ENCODE data around the gene CAST.

CAST gene

DNA sequence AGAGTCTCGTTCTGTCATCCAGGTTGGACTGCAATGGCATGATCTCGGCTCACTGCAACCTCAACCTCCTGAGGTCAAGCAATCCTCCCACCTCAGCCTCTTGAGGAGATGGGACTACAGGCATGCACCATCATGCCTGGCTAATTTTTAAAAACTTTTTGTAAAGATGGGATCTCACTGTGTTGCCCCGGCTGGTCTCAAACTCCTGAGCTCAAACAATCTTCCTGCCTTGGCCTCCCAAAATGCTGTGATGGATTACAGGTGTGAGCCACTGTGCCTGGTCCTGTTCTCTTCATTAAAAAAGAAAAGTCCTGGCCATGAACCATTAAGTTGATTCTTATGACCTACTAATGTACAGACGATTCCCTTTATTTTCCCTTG, 90.8 kb downstream of the CAST start:
- no peak for TF ChIP-seq CTCF (IDR thresholded peaks at IDR 0.05; ENCODE audit: low read depth, low read length)
- no peak overlapping the region for H3K4me3 ChIP-seq (ENCODE audit: low read depth, low read length)

- H3K4me3 ChIP-seq (ENCODE audit: low read depth, low read length): no peak overlapping the region
These were observed 91.7 kb downstream of the CAST start for GRCh38 chr5:96753848-96754247.

DNA sequence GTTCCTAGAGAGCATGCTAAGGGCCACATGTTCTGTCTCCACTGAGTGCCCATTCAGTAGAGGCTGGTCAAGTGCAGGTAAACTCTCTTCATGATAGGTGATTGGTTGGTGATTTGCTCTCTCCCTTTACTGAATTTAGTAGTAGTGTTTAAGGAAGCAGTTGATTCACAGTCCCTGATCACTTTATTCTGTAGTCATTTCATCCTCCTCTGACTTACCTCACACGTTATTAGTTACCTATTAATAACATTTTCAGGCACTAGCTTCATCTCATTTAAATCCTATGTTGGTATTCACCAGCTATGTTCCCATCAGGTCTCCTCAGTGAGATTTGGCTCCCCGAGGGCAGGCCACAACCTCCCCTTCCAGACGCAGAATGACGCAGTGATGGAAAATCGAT, 93.7 kb downstream of the CAST start:
- no peak for TF ChIP-seq CTCF (IDR thresholded peaks at IDR 0.05; ENCODE audit: low read depth, low read length)

More at GRCh38 chr5:96753848-96754247, 91.7 kb downstream of the CAST start:
- no peak for TF ChIP-seq CTCF (IDR thresholded peaks at IDR 0.05; ENCODE audit: low read depth, low read length)

DNA sequence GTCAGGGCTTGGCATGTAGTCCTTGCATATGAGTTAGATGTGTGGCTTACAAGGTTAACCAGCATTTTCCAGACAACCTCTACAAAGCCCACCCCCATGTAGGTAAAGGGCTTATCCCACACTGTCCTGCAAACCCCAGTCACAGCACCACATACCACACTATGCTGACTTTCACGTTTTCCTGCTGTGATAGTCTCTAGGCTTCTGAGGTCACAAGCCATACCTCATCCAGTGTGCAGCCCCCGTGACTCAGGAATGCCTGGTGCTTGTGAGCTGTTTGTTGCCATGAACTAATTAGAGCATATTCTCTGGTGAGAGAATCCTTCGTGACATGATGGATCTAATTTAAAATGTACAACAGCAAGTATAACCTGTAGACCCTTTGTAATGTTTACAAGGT, 94.8 kb downstream of the CAST start:
- TF ChIP-seq CTCF (IDR thresholded peaks at IDR 0.05; ENCODE audit: low read depth, low read length): no peak
- H3K4me3 ChIP-seq (ENCODE audit: low read depth, low read length): no peak overlapping the region

More for the DNA sequence above, 93.7 kb downstream of the CAST start:
- H3K4me3 ChIP-seq (ENCODE audit: low read depth, low read length): no peak overlapping the region

GRCh38 chr5:96758621-96759020, 96.4 kb downstream of the CAST start:
- TF ChIP-seq CTCF (IDR thresholded peaks at IDR 0.05; ENCODE audit: low read depth, low read length): no peak
- H3K4me3 ChIP-seq (ENCODE audit: low read depth, low read length): no peak overlapping the region

GRCh38 chr5:96761618-96762017, 99.4 kb downstream of the CAST start:
- no peak overlapping the region for H3K4me3 ChIP-seq (ENCODE audit: low read depth, low read length)
- TF ChIP-seq CTCF (IDR thresholded peaks at IDR 0.05; ENCODE audit: low read depth, low read length): no peak

DNA sequence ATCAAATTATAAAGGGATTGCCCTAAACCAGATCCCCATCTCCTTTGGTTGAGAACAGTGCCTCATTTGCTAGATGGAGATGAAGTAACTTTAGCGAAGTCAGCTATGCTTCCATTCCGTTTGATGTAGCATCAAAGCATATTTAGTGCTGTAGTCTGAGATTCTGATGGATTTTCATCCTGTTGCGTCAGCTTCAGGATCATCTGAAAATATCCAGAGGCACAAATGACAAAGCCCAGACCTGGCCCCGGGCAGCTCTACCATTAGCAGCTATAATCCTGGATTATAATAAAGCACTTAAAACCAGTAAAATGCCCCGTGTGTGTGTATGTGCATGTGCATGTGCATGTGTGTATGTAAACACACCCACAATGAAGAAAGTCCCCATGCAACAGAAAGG, 100.8 kb downstream of the CAST start:
- TF ChIP-seq CTCF (IDR thresholded peaks at IDR 0.05; ENCODE audit: low read depth, low read length): no peak
- H3K4me3 ChIP-seq (ENCODE audit: low read depth, low read length): no peak overlapping the region
